Mucosa of descending colon (tissue), 3 donors: ENCODE measurements around the gene RIN1. TPM values are rescaled to one million over a fixed set of nuclear protein-coding genes. Genes with fewer than 3 reads are reported as not detected.

Source experiments
- ATAC-seq: fragments of 200-7000 bp; cut with Tn5 transposase; one replicate; pipeline ENCODE4 v1.9.1; 2020; ENCODE audit warnings: mild to moderate bottlenecking, moderate library complexity
- DNase-seq, 3 donors: peaks; one replicate each; pipeline ENCODE4 v3.0.0-alpha.2; 2020
- H3K36me3 ChIP-seq: fragments of 200-600 bp; one replicate; pipeline ENCODE4 v1.8.0; 2021; ENCODE audit warnings: low read depth, mild to moderate bottlenecking
- H3K4me1 ChIP-seq: fragments of 200-600 bp; one replicate; pipeline ENCODE4 v1.8.0; 2021; ENCODE audit warnings: low read depth, mild to moderate bottlenecking
- H3K4me3 ChIP-seq: fragments of 200-600 bp; one replicate; pipeline ENCODE4 v1.8.0; 2021; ENCODE audit warnings: mild to moderate bottlenecking
- H3K9me3 ChIP-seq: fragments of 200-600 bp; one replicate; pipeline ENCODE4 v1.8.0; 2021; ENCODE audit warnings: mild to moderate bottlenecking
- CTCF ChIP-seq: fragments of 200-600 bp; IDR thresholded peaks from one replicate; pipeline ENCODE4 v1.8.0; 2022; ENCODE audit warnings: antibody characterized with exemption, mild to moderate bottlenecking
- intact Hi-C, 2 donors: fragments of 100-400 bp; cut with DNase I in 1 of 2; cut with micrococcal nuclease in 1 of 2; formaldehyde crosslinking; loops; one replicate each; pipeline versions ENCODE4 v1.11.0 to v1.11.1; 2022; cut with DNase I, micrococcal nuclease
- total RNA-seq, 3 donors: library from RNA; stranded (reverse); fragmentation: NEBNext Ultra II Directional in 2 of 3; extraction: Animal tissue kit (Norgen Biotek cat#: 25700) in 2 of 3; gene quantifications; one replicate each; pipeline versions ENCODE4 v1.2.1 to v1.2.4, GENCODE V29; 2021 to 2023
- donor health status: DM: no; HTN: no; CAD: no; lungs with moderate emphysema.
- donor health status: DM: no; HTN: no; CAD: no.
- donor health status: DM: no; HTN: yes; CAD: no.

The RIN1 gene
- total RNA-seq, 3 donors from 2014 or later: 5.2 to 12.7 (median 9.5) TPM

DNA sequence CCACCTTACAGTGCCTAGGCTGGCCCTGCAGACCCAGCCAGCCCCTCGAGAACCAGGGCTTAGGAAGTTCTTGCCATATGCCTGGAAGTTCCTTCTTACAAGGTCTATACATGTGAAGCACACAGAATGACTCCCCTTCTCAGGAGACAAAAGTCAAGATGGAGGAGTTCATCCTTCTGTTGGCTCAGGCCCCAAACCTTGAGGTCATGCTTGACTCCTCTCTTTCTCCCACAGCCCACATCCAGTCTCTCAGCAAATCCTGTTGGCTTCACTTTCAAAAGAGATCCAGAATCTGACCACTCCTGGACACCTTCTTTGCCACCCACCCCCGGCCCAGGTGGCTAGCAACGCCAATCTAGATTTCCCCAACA is 17.6 kb downstream of the RIN1 start:
- no peak for DNase-seq
- Histone ChIP-seq H3K36me3 (no peaks in the 10 kb centered on the region), H3K9me3 (no peaks in the 10 kb centered on the region), H3K4me1 (peaks cover 5% of the 10 kb centered on the region), H3K4me3 (no peak overlapping the region)
- no peak for TF ChIP-seq CTCF
- ATAC-seq: no peak
- intact Hi-C loops: loop anchor here in 1 of 2 donors (10.0 kb wide), 1 partner anchor 66 kb away; no protein-coding TSS in a partner anchor

- no peaks in the 10 kb centered on the region for H3K36me3 ChIP-seq
- H3K9me3 ChIP-seq: no peaks in the 10 kb centered on the region
- no peak overlapping the region for H3K4me3 ChIP-seq
- TF ChIP-seq CTCF: no peak
- DNase-seq (peak in 2 of 3 donors; percentile 59 to 85), ATAC-seq (peak; percentile 54)
- peaks cover 11% of the 10 kb centered on the region for H3K4me1 ChIP-seq
- intact Hi-C loops: loop anchor here in 1 of 2 donors (10.0 kb wide), 1 partner anchor 67 kb away; no protein-coding TSS in a partner anchor
Measured at GRCh38 chr11:66317723-66318599, 18.3 kb downstream of the RIN1 start.

DNA sequence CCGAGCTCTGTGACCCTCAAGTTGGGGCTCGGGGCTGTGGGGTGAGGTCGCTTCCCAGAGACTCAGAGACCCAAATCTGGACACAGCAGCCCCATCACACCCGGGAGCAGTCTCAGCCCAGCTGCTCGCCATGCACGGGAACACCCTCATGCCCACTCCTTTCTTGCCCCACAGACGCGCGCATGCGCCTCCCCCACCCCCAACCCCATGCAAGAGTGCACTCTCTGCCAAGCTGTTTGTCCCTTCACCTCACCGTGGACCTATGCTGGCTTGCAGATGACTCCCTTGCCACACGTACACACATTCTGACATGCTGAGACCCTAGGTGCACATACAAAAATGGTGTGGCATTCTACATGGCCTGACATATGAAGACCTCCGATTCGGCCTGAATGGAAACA is 18.9 kb downstream of the RIN1 start:
- intact Hi-C loops: loop anchor here in 1 of 2 donors (10.0 kb wide), 1 partner anchor 67 kb away; no protein-coding TSS in a partner anchor
- no peak for TF ChIP-seq CTCF

GRCh38 chr11:66316849-66317251 is 19.4 kb downstream of the RIN1 start, which contains the start of gene CD248:
CD248 (minus strand) TSS chr11:66317044; CDS start chr11:66317027, 17 bp downstream.
- DNase-seq: peak in 2 of 3 donors; percentile 58 to 81
- intact Hi-C loops: loop anchor here in 1 of 2 donors (10.0 kb wide), 1 partner anchor 68 kb away; no protein-coding TSS in a partner anchor
- H3K4me3 ChIP-seq: no peak within 1 kb of the TSS
- H3K4me1 ChIP-seq: peaks cover 12% of the 10 kb centered on the region
- no peaks in the 10 kb centered on the region for H3K36me3 ChIP-seq
- ATAC-seq: no peak
- H3K9me3 ChIP-seq: no peaks in the 10 kb centered on the region
- TF ChIP-seq CTCF: no peak

More for the DNA sequence above, 18.9 kb downstream of the RIN1 start:
- Histone ChIP-seq H3K4me3 (no peak overlapping the region), H3K9me3 (no peaks in the 10 kb centered on the region), H3K4me1 (peaks cover 12% of the 10 kb centered on the region), H3K36me3 (no peaks in the 10 kb centered on the region)
- no peak for ATAC-seq
- DNase-seq: no peak

- no peak for TF ChIP-seq CTCF
- no peak for ATAC-seq
- no peaks in the 10 kb centered on the region for H3K9me3 ChIP-seq
- no peak overlapping the region for H3K4me3 ChIP-seq
- intact Hi-C loops: loop anchor here in 1 of 2 donors (10.0 kb wide), 1 partner anchor 69 kb away; no protein-coding TSS in a partner anchor
- peaks cover 12% of the 10 kb centered on the region for H3K4me1 ChIP-seq
- no peaks in the 10 kb centered on the region for H3K36me3 ChIP-seq
- no peak for DNase-seq
Measured at GRCh38 chr11:66315921-66316811, 20.1 kb downstream of the RIN1 start.
